Measurements from ENCODE around the gene PORCN.

GRCh38 chrX:48480142-48480541 lies 28.6 kb upstream of the PORCN start:
- TF ChIP-seq CTCF (IDR thresholded peaks at IDR 0.05 in 4 of 5, conservative IDR thresholded peaks at IDR 0.05 in 1 of 5) (no peak), POLR2A (IDR thresholded peaks at IDR 0.05) (no peak)

All from gastrocnemius medialis (tissue), 4 donors.